Myocyte (in vitro differentiated cells): ENCODE results near the gene FTCDNL1. TPM values are rescaled to one million over a fixed set of nuclear protein-coding genes. Genes with fewer than 3 reads are reported as not detected.

Source experiments
- DNase-seq: peaks from one replicate; pipeline ENCODE4 v3.0.0-alpha.2; 2012; ENCODE audit warnings: low read depth
- total RNA-seq: library from RNA; depleted of rRNA; stranded (reverse); fragments of >200 nt; gene quantifications from 2 replicates; pipeline ENCODE4 v1.2.3, GENCODE V29; 2014

Gene FTCDNL1
- total RNA-seq, 1 donor from 2014 or later = 0.80 TPM

DNA sequence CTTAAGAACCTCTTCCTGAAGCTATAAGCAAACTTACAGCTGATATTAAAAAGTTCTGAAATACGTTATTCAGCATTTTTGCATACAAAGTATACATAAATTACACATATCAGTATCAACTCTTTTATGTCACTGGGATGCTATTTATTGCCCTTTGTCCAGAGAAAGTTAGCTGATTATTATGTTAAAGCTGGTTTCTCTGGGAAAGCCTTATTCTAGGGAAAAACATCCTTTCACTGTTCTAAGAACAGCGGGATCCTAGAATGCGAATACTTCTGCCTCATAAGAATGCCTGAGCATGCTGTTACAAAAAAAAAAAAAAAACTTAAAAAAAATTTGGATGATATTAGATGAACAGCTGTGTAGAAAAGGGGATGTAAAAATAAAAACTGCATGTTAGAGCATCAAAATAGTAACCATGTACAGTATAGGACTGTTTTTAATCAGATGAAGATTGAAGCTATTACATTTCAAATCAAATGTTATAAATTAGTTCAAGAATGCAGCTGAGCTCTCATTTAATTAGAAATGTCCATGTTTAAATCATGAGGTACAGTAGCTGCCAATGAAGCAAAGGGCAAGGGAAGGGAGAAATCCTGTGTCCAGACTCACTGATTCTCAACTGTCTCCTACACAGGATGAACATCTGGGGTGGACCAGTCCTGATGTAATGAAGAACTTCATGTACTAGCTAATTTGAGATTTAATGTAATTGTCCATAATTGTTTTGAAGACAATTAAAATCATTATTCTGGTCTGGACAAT is 8.2 kb downstream of the FTCDNL1 start:
- DNase-seq = no peak

DNA sequence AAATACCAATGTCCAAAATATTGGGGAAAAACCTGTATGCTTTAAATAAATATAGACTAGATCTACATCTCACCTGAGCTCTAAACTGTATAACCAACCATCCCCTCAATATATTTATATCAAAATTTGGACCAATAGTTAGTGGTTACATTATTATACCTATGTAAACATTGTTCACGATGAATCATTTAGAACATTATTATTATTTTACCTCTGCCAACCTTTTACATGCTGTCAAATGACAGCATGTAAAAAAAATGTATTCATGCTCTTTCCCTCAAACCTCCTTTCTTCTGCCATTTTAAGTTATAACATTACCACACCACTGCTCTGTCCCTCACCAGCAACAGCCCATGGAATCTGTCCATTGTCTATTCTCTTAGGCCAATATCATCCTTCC is 9.6 kb downstream of the FTCDNL1 start:
- DNase-seq = no peak

DNA sequence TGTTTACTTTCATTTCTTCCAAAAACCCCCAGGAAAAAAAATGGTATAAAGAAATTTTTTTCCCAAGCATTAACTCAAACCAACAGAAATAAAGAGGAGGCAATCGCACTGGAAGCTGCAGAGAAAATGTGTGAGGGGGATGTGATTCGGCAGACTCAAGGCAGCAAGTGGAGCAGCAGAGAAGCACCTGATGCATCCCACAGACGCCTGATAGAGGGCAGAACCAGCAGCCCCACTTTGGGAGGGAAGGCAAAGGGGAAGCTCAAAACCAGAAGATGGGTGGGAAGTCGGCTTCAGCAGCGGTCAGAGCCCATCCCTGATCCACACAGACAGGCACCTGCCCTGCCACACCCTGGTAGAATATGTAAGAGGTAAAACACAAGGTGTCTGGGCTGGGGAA is 12.6 kb downstream of the FTCDNL1 start:
- DNase-seq = no peak

- no peak for DNase-seq
Observed at GRCh38 chr2:199836943-199837342, 14.0 kb downstream of the FTCDNL1 start.

GRCh38 chr2:199833525-199833924 is 17.5 kb downstream of the FTCDNL1 start:
- DNase-seq = no peak

DNA sequence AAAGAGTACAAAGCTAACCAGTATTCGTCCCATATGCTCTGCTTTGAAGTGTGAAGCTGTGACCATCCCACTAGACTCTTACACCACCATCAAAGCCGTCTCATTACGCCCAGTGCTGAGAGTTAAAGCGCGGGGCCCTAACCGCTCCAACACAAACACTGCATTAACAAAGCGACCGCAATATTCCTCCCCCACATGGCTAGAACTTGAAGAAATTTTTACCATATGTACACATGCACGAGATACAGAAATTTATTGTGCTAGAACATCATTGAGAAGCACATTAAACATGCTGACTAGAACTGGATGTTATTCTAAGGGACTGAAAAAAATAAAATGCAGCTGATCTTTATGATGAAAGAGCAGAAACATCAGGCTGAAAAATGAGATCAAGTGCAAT is 20.5 kb downstream of the FTCDNL1 start:
- no peak for DNase-seq

DNA sequence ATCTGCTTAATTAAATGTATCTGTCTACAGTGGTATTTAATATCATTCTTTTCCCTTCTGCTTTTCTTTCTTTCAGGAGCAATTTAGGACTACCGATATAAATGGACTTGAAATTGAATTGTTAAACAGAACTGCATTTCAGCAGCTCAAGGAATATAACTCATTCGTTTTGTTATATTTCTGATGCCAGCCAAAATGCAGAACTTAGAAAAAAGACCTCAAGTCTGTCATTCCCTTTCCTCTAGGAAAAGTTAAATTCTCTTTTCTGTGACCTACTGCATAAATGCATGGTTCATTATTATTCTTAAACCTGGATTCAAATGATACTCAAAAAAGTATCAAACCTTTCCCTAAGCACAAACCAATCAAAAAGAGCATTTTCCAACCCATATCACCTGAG is 21.4 kb downstream of the FTCDNL1 start:
- no peak for DNase-seq

GRCh38 chr2:199819746-199820145 is 31.2 kb downstream of the FTCDNL1 start:
- no peak for DNase-seq

- no peak for DNase-seq
Observed at GRCh38 chr2:199818754-199819153, 32.2 kb downstream of the FTCDNL1 start.

GRCh38 chr2:199818026-199818425 is 33.0 kb downstream of the FTCDNL1 start:
- no peak for DNase-seq

GRCh38 chr2:199814817-199815211 is 36.2 kb downstream of the FTCDNL1 start:
- DNase-seq = no peak

GRCh38 chr2:199814101-199814816 is 36.7 kb downstream of the FTCDNL1 start:
- DNase-seq = no peak

GRCh38 chr2:199812493-199812892 is 38.5 kb downstream of the FTCDNL1 start:
- no peak for DNase-seq

DNA sequence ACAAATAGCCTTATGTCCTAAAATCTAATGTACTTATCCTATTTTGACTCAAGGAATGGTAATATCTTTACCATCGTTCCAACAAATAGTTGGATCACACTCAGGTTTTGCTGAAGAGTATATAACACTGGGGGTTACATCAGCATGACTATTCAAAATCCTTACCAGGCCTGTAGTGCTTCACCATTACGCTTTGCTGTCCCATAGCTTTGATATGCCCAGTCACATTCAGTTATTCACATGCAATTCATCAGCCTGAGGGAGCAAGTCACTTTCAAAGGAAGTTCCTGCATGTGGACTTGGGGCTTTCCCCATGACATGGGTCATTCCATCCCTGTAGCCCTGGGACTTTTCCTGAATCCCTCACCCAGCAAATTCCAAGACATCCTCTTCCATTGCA is 39.6 kb downstream of the FTCDNL1 start:
- no peak for DNase-seq

GRCh38 chr2:199810422-199811171 is 40.4 kb downstream of the FTCDNL1 start:
- DNase-seq = no peak

GRCh38 chr2:199807966-199808365 is 43.0 kb downstream of the FTCDNL1 start:
- DNase-seq = no peak

DNA sequence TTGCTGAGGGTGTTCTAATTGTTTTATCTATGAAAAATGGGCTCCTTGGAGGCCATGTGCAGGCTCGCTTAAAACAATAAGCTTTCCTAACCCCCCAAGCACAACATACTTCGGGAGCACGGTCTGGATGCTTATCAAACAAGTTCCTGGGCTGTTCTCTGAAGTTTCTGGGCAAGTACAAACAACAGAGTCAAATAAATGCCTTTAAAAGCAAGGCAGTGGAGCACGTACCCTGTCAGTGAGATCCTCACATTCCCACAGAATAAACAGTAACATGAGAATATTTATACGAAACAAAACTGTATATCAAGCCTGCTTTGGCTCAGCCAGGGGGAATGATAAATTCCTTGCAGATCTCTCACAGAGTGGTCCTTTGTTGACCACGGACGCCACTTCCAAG is 44.8 kb downstream of the FTCDNL1 start:
- no peak for DNase-seq

- no peak for DNase-seq
Observed at GRCh38 chr2:199804831-199805230, 46.2 kb downstream of the FTCDNL1 start.

- DNase-seq = peak; percentile 96
Observed at GRCh38 chr2:199798831-199799580, 52.0 kb downstream of the FTCDNL1 start.

- no peak for DNase-seq
Observed at GRCh38 chr2:199797431-199798403, 53.3 kb downstream of the FTCDNL1 start.
